HepG2 (cell line): ENCODE measurements around the gene WDR91. TPM values are rescaled to one million over a fixed set of nuclear protein-coding genes. Genes with fewer than 3 reads are reported as not detected.
A peak's percentile ranks its signal among the peaks of the same experiment; 100 is the strongest.

Experiments used
- ATAC-seq: fragments of 200-7000 bp; cut with Tn5 transposase; 3 replicates; pipeline ENCODE4 v1.9.1; 2020; ENCODE audit warnings: mild to moderate bottlenecking, moderate library complexity
- BruUV-seq: library from RNA; stranded (reverse); fragments of 400-500 nt; replicated peaks from 2 replicates; lab custom pipeline; 2021; lab: Mats Ljungman, UMichigan
- CTCF ChIA-PET: fragments of 300-600 bp; formaldehyde crosslinking; extraction: SDS; loops from one replicate; lab custom pipeline; 2021; ENCODE audit warnings: low total read pairs, inconsistent platforms, low intra/inter-chr PET ratio; lab: Yijun Ruan, JAX
- POLR2A ChIA-PET: fragments of 350-600 bp; sonication (Branson Sonifier 250); formaldehyde crosslinking; loops from one replicate; lab custom pipeline; 2020; ENCODE audit warnings: antibody characterized with exemption, inconsistent platforms; lab: Yijun Ruan, JAX
- DNase-seq: peaks from one replicate; pipeline ENCODE4 v3.0.0-alpha.2; 2015; ENCODE audit warnings: low spot score
- FAIRE-seq: peaks from 3 replicates; lab custom pipeline; 2011; peaks lifted over from hg19 to GRCh38; lab: Jason Lieb, UNC
- H2AFZ ChIP-seq: one replicate; pipeline ENCODE4 v1.6.1; 2011; ENCODE audit warnings: low read length, inconsistent platforms
- H3K27ac ChIP-seq: fragments of 300-600 bp; 3 replicates; pipeline ENCODE4 v1.8.0; 2011; ENCODE audit warnings: mixed run types, mild to moderate bottlenecking, mixed read lengths, low read length, inconsistent platforms; ENCODE audit not compliant: insufficient read depth; ENCODE audit errors: extremely low read length
- H3K27me3 ChIP-seq, 2 experiments: fragments of 200-600 bp in 1 of 2; 2 replicates in 1 of 2; 3 replicates in 1 of 2; pipeline versions ENCODE4 v1.6.0 to v1.8.0; 2011; ENCODE audit warnings: low read length in 2 of 2, mild to moderate bottlenecking in 2 of 2, moderate library complexity in 2 of 2, inconsistent platforms in 1 of 2; ENCODE audit not compliant: insufficient read depth in 2 of 2, control insufficient read depth in 1 of 2
- H3K36me3 ChIP-seq, 2 experiments: fragments of 200-600 bp in 1 of 2; replicated peaks in 1 of 2; 2 replicates in 1 of 2; 3 replicates in 1 of 2; pipeline versions ENCODE4 v1.5.1 to v1.8.0; 2011; ENCODE audit warnings: low read length in 2 of 2, inconsistent platforms in 1 of 2; ENCODE audit not compliant: insufficient read depth in 2 of 2, control insufficient read depth in 1 of 2
- H3K4me1 ChIP-seq: 2 replicates; pipeline ENCODE4 v1.5.1; 2012; ENCODE audit warnings: low read length, inconsistent platforms; ENCODE audit not compliant: insufficient read depth
- H3K4me2 ChIP-seq: 2 replicates; pipeline ENCODE4 v1.6.0; 2011; ENCODE audit warnings: low read depth, low read length, inconsistent platforms
- H3K4me3 ChIP-seq, 3 experiments: fragments of 200-600 bp in 1 of 3; sonication (generic), shearing (Covaris generic) in 1 of 3; replicated peaks in 1 of 3; 2 replicates each; pipeline ENCODE4 v1.5.1; 2011 to 2016; ENCODE audit warnings: low read length in 3 of 3, inconsistent platforms in 2 of 3, low read depth in 2 of 3, mild to moderate bottlenecking in 2 of 3, control low read depth in 1 of 3, mixed read lengths in 1 of 3; ENCODE audit not compliant: insufficient read depth in 1 of 3
- H3K79me2 ChIP-seq: one replicate; pipeline ENCODE4 v1.6.1; 2011; ENCODE audit warnings: low read length, inconsistent platforms; ENCODE audit not compliant: insufficient read depth
- H3K9ac ChIP-seq: 2 replicates; pipeline ENCODE4 v1.6.0; 2011; ENCODE audit warnings: mild to moderate bottlenecking, low read depth, low read length, inconsistent platforms; ENCODE audit not compliant: insufficient read depth
- H3K9me3 ChIP-seq: 2 replicates; pipeline ENCODE4 v1.5.1; 2012; ENCODE audit warnings: mild to moderate bottlenecking, low read length
- H4K20me1 ChIP-seq: 2 replicates; pipeline ENCODE4 v1.6.0; 2011; ENCODE audit warnings: inconsistent platforms, mild to moderate bottlenecking, low read length, moderate library complexity; ENCODE audit not compliant: insufficient read depth
- HES4 ChIP-seq: sonication (generic); formaldehyde crosslinking; IDR thresholded peaks from 2 replicates; pipeline ENCODE4 v1.9.0; 2021; ENCODE audit warnings: mild to moderate bottlenecking, missing genetic modification reagents, borderline replicate concordance
- RBFOX2 ChIP-seq: fragments of 200-400 bp; formaldehyde crosslinking; IDR thresholded peaks from 2 replicates; pipeline ENCODE4 v1.6.1; 2017; ENCODE audit warnings: low read depth, mild to moderate bottlenecking, low read length
- SNRNP70 ChIP-seq: fragments of 200-400 bp; formaldehyde crosslinking; IDR thresholded peaks from 2 replicates; pipeline ENCODE4 v1.6.1; 2017; ENCODE audit warnings: mild to moderate bottlenecking, low read depth, low read length, moderate library complexity
- ZNF260 ChIP-seq: sonication (generic); formaldehyde crosslinking; IDR thresholded peaks from 2 replicates; pipeline ENCODE4 v1.4.0; 2020; ENCODE audit warnings: missing genetic modification reagents, low read depth, mild to moderate bottlenecking, borderline replicate concordance
- ZNF629 ChIP-seq: sonication (generic); formaldehyde crosslinking; conservative IDR thresholded peaks from 2 replicates; pipeline ENCODE4 v1.5.0; 2020; ENCODE audit warnings: missing genetic modification reagents
- WGBS: methylation state at CpG from one replicate; pipeline ENCODE4 v1.1.6; 2017; ENCODE audit warnings: low lambda C conversion rate; 5-methylcytosine and 5-hydroxymethylcytosine counted together
- in situ Hi-C: cut with HindIII; loops from 2 replicates; pipeline ENCODE4 v1.10.0; 2017; ENCODE audit warnings: low pct_unique_long_range_greater_than_20kb; ENCODE audit not compliant: extremely low pct_ligation_motif_present
- intact Hi-C: fragments of 100-400 bp; cut with micrococcal nuclease; formaldehyde crosslinking; loops from one replicate; pipeline ENCODE4 v1.10.0; 2022; ENCODE audit not compliant: unreplicated experiment
- polyA plus RNA-seq, 8 experiments: library from polyadenylated mRNA; depleted of rRNA in 3 of 8; stranded (reverse) in 7 of 8; unstranded in 1 of 8; fragments of >200 nt; fragmentation: Illumina TruSeq in 4 of 8; extraction: Trizol in 4 of 8; gene quantifications; 2 replicates each; pipeline versions ENCODE4 v1.2.1 to v1.2.3, GENCODE V29; 2011 to 2016; ENCODE audit warnings: low read depth in 4 of 8, missing spikeins in 1 of 8, mixed read lengths in 1 of 8; ENCODE audit not compliant: insufficient read depth in 1 of 8
- total RNA-seq, 5 experiments: library from RNA; depleted of rRNA; stranded (reverse); fragments of >200 nt; fragmentation: Illumina TruSeq; extraction: Trizol; gene quantifications; 2 replicates each; pipeline ENCODE4 v1.2.3, GENCODE V29; 2016; ENCODE audit warnings: low read depth in 1 of 5
- TF ChIP-seq, protein P1 (sequence below): sonication (generic); formaldehyde crosslinking; IDR thresholded peaks from 2 replicates; pipeline ENCODE4 v1.4.0; 2020; ENCODE audit warnings: mild to moderate bottlenecking, missing genetic modification reagents

The WDR91 gene
- total and polyA plus RNA-seq, 2 of the 13 experiments (the other 11 are each of a cell fraction or from before 2014, with no cell fraction given): 11.6 to 12.1 TPM

GRCh38 chr7:135181261-135181928, 29.9 kb downstream of the WDR91 start:
- FAIRE-seq: no peak

GRCh38 chr7:135180122-135180521, 31.2 kb downstream of the WDR91 start:
- 98% methylated on average over 5 of the region's 5 CpGs for WGBS
- no peak for FAIRE-seq
- no TSS peak for BruUV-seq
- TF ChIP-seq, protein P1, sequence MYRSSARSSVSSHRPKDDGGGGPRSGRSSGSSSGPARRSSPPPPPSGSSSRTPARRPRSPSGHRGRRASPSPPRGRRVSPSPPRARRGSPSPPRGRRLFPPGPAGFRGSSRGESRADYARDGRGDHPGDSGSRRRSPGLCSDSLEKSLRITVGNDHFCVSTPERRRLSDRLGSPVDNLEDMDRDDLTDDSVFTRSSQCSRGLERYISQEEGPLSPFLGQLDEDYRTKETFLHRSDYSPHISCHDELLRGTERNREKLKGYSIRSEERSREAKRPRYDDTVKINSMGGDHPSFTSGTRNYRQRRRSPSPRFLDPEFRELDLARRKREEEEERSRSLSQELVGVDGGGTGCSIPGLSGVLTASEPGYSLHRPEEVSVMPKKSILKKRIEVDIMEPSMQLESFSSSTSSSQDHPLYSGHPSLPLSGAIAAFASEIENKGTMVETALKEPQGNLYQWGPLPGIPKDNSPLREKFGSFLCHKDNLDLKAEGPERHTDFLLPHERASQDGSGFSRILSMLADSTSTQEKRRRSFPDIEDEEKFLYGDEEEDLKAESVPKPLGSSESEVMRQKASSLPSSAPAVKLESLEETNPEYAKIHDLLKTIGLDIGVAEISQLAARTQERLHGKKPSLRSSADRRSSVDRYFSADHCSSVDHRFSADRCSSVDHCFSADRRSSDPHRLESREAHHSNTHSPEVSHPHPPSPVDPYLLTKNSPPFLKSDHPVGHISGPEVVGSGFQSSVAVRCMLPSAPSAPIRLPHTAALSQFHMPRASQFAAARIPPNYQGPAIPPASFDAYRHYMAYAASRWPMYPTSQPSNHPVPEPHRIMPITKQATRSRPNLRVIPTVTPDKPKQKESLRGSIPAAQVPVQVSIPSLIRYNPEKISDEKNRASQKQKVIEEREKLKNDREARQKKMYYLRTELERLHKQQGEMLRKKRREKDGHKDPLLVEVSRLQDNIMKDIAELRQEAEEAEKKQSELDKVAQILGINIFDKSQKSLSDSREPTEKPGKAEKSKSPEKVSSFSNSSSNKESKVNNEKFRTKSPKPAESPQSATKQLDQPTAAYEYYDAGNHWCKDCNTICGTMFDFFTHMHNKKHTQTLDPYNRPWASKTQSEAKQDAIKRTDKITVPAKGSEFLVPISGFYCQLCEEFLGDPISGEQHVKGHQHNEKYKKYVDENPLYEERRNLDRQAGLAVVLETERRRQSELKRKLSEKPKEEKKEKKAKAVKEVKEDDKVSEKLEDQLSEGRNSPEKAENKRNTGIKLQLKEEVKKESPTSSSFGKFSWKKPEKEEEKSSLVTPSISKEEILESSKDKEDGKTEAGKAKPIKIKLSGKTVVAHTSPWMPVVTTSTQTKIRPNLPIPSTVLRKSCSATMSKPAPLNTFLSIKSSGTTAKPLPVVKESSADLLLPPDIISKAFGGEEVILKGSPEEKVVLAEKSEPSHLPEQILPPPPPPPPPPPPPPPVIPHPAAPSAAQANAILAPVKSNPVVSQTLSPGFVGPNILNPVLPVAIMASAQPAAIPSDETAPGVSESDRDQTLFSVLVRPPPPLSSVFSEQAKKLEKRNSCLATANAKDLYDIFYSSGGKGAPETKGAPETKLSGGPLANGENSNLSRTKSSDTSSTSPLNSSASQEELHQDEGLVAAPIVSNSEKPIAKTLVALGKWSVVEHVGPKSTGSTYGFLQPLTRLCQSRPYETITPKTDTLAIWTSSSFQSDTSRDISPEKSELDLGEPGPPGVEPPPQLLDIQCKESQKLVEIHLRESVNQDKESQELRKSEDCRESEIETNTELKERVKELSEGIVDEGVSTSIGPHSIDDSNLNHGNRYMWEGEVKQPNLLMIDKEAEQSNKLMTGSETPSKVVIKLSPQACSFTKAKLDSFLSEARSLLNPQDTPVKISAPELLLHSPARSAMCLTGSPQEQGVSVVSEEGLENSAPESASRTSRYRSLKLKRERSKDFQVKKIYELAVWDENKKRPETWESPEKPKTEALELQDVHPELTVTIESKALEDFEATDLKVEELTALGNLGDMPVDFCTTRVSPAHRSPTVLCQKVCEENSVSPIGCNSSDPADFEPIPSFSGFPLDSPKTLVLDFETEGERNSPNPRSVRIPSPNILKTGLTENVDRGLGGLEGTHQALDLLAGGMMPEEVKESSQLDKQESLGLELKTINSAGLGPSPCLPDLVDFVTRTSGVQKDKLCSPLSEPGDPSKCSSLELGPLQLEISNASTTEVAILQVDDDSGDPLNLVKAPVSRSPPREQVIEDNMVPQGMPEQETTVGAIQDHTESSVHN (CRISPR knock-in tag): no peak
- no peak for TF ChIP-seq ZNF260 (CRISPR knock-in tag)
- TF ChIP-seq HES4 (CRISPR knock-in tag): no peak
- no peak for TF ChIP-seq ZNF629 (CRISPR knock-in tag)

More at GRCh38 chr7:135181261-135181928, 29.9 kb downstream of the WDR91 start:
- Histone ChIP-seq H3K4me2 (no peak overlapping the region), H3K9me3 (peaks cover 30% of the 10 kb centered on the region), H3K27ac (no peak overlapping the region), H3K27me3 (no peaks in the 10 kb centered on the region), H3K4me1 (peaks cover 15% of the 10 kb centered on the region), H2AFZ (no peak overlapping the region), H3K9ac (no peak overlapping the region), H3K4me3 (no peak overlapping the region), H3K36me3 (peaks cover 23 to 75% of the 10 kb centered on the region in 2 experiments), H4K20me1 (peaks cover 5% of the 10 kb centered on the region; the same call in 1 of the 2 replicates), H3K79me2 (peaks cover 12% of the 10 kb centered on the region)
- DNase-seq: no peak
- intact Hi-C loops (no loop called here), in situ Hi-C loops (no loop called here)
- 97% methylated on average over 3 of the region's 3 CpGs for WGBS
- POLR2A ChIA-PET: interaction anchor here (0.8 kb wide), 1 partner anchor 29 kb away, joined by 3 read pairs; the partner anchor contains the start of gene WDR91
- no peak for TF ChIP-seq SNRNP70
- 0 out of 2 replicates have a peak, but pooled peaks have one; percentile 8 for TF ChIP-seq RBFOX2
- BruUV-seq: no TSS peak
- no peak for ATAC-seq
- CTCF ChIA-PET: no interaction called here

More at GRCh38 chr7:135180122-135180521, 31.2 kb downstream of the WDR91 start:
- POLR2A ChIA-PET: interaction anchor here (1.2 kb wide), 1 partner anchor 9 kb away, joined by 5 read pairs; no protein-coding TSS in a partner anchor
- peaks cover 23 to 73% of the 10 kb centered on the region in 2 experiments for H3K36me3 ChIP-seq
- H2AFZ ChIP-seq: no peak overlapping the region
- intact Hi-C loops (no loop called here), in situ Hi-C loops (no loop called here)
- no peak overlapping the region for H3K4me2 ChIP-seq
- H3K27me3 ChIP-seq: no peaks in the 10 kb centered on the region
- peaks cover 28% of the 10 kb centered on the region for H3K4me1 ChIP-seq
- H3K9me3 ChIP-seq: peaks cover 30% of the 10 kb centered on the region
- DNase-seq (no peak), ATAC-seq (no peak)
- H4K20me1 ChIP-seq: peaks cover 5% of the 10 kb centered on the region; the same call in 1 of the 2 replicates
- H3K79me2 ChIP-seq: peaks cover 23% of the 10 kb centered on the region
- no peak overlapping the region for H3K4me3 ChIP-seq
- no peak overlapping the region for H3K27ac ChIP-seq
- CTCF ChIA-PET: no interaction called here
- H3K9ac ChIP-seq: no peak overlapping the region
